Progenitor cell of endocrine pancreas (in vitro differentiated cells): ENCODE results near the gene IL34. TPM values are rescaled to one million over a fixed set of nuclear protein-coding genes. Genes with fewer than 3 reads are reported as not detected.

ENCODE experiments used
- DNase-seq: peaks from one replicate; pipeline ENCODE4 v3.0.0; 2021; ENCODE audit warnings: low spot score; ENCODE audit not compliant: unreplicated experiment
- H3K27ac Mint-ChIP-seq: 2 replicates; pipeline ENCODE4 v1.8.0; 2021; ENCODE audit warnings: mild to moderate bottlenecking, moderate library complexity, mixed read lengths
- H3K27me3 Mint-ChIP-seq: 2 replicates; pipeline ENCODE4 v1.8.0; 2021; ENCODE audit warnings: mixed read lengths
- H3K36me3 Mint-ChIP-seq: 2 replicates; pipeline ENCODE4 v1.8.0; 2022; ENCODE audit warnings: mixed read lengths; ENCODE audit not compliant: insufficient read depth
- H3K4me1 Mint-ChIP-seq: 2 replicates; pipeline ENCODE4 v1.8.0; 2021; ENCODE audit warnings: low read depth, mixed read lengths
- H3K4me3 Mint-ChIP-seq: 2 replicates; pipeline ENCODE4 v1.8.0; 2021; ENCODE audit warnings: low read depth, mild to moderate bottlenecking, moderate library complexity, mixed read lengths
- H3K9me3 Mint-ChIP-seq: 2 replicates; pipeline ENCODE4 v1.8.0; 2021; ENCODE audit warnings: low read depth, mixed read lengths
- total RNA-seq: library from RNA; stranded (reverse); gene quantifications from 2 replicates; pipeline ENCODE4 v1.2.1, GENCODE V29; 2021
- TF ChIP-seq, protein P1 (sequence below): fragments of 200-600 bp; sonication (generic); IDR thresholded peaks from one replicate; pipeline ENCODE4 v1.5.0; 2021; ENCODE audit warnings: antibody characterized with exemption, mild to moderate bottlenecking; ENCODE audit not compliant: unreplicated experiment

Gene IL34
- total RNA-seq, 1 donor from 2014 or later: not detected

GRCh38 chr16:70644763-70645597, 1.4 kb upstream of the IL34 start:
- Mint-ChIP-seq H3K4me3 (no peak overlapping the region), H3K27ac (no peak overlapping the region), H3K4me1 (no peaks in the 10 kb centered on the region), H3K9me3 (no peaks in the 10 kb centered on the region), H3K27me3 (peaks cover 2% of the 10 kb centered on the region), H3K36me3 (no peaks in the 10 kb centered on the region)
- TF ChIP-seq, protein P1, sequence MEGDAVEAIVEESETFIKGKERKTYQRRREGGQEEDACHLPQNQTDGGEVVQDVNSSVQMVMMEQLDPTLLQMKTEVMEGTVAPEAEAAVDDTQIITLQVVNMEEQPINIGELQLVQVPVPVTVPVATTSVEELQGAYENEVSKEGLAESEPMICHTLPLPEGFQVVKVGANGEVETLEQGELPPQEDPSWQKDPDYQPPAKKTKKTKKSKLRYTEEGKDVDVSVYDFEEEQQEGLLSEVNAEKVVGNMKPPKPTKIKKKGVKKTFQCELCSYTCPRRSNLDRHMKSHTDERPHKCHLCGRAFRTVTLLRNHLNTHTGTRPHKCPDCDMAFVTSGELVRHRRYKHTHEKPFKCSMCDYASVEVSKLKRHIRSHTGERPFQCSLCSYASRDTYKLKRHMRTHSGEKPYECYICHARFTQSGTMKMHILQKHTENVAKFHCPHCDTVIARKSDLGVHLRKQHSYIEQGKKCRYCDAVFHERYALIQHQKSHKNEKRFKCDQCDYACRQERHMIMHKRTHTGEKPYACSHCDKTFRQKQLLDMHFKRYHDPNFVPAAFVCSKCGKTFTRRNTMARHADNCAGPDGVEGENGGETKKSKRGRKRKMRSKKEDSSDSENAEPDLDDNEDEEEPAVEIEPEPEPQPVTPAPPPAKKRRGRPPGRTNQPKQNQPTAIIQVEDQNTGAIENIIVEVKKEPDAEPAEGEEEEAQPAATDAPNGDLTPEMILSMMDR: no peak
- no peak for DNase-seq

- TF ChIP-seq, protein P1: no peak
- no peaks in the 10 kb centered on the region for H3K4me1 Mint-ChIP-seq
- no peaks in the 10 kb centered on the region for H3K9me3 Mint-ChIP-seq
- no peak for DNase-seq
- no peak overlapping the region for H3K27ac Mint-ChIP-seq
- H3K36me3 Mint-ChIP-seq: no peaks in the 10 kb centered on the region
- H3K27me3 Mint-ChIP-seq: peaks cover 2% of the 10 kb centered on the region
- no peak overlapping the region for H3K4me3 Mint-ChIP-seq
Measured at GRCh38 chr16:70647441-70648359, 1.3 kb downstream of the IL34 start.

DNA sequence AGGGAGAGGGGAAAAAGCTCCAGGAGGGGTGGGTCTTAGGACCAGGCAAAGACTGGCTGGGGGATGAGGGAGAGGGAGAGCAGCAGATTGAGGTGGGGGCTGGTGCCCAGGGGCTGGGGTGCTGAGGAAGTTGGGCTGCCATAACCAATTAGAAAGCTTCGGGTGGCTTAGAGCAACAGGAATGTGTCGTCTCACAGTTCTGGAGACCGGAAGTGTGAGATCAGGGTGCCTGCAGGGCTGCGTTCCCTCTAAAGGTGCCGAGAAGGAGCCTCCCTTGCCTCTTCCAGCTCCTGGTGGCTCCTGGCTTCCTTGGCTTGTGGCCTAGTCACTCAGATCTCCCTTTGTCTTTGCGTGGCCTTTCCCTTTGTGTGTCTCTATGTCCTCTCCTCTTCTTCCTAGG, 2.2 kb downstream of the IL34 start:
- TF ChIP-seq, protein P1: no peak
- peaks cover 3% of the 10 kb centered on the region for H3K27me3 Mint-ChIP-seq
- no peaks in the 10 kb centered on the region for H3K9me3 Mint-ChIP-seq
- no peak overlapping the region for H3K4me3 Mint-ChIP-seq
- DNase-seq: no peak
- H3K27ac Mint-ChIP-seq: no peak overlapping the region
- H3K4me1 Mint-ChIP-seq: no peaks in the 10 kb centered on the region
- no peaks in the 10 kb centered on the region for H3K36me3 Mint-ChIP-seq

DNA sequence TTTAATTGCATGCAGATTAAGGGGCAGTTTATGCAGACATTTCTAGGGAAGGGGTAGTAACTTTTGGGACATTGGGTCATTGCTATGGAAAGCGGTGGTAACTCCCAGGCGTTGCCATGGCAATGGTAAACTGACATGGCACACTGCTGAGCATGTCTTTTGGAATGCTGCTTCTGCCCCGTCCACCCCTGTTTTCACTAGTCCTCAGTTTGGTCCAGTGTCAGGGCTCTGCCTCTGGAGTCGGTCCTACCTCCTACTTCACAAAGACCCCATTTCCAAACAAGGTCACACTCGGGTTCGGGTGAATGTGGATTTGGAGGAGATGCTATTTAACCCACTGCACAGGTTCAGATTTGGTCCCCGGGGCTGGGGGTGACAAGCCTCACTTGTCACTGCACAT, 2.9 kb downstream of the IL34 start:
- peaks cover 7% of the 10 kb centered on the region for H3K27me3 Mint-ChIP-seq
- no peaks in the 10 kb centered on the region for H3K9me3 Mint-ChIP-seq
- H3K4me1 Mint-ChIP-seq: peaks cover 1% of the 10 kb centered on the region
- no peak overlapping the region for H3K4me3 Mint-ChIP-seq
- no peak overlapping the region for H3K27ac Mint-ChIP-seq
- TF ChIP-seq, protein P1: no peak
- DNase-seq: no peak
- no peaks in the 10 kb centered on the region for H3K36me3 Mint-ChIP-seq

GRCh38 chr16:70650216-70650615, 3.9 kb downstream of the IL34 start:
- peaks cover 5% of the 10 kb centered on the region for H3K27me3 Mint-ChIP-seq
- TF ChIP-seq, protein P1: no peak
- no peaks in the 10 kb centered on the region for H3K9me3 Mint-ChIP-seq
- H3K4me1 Mint-ChIP-seq: peaks cover 1% of the 10 kb centered on the region
- H3K4me3 Mint-ChIP-seq: no peak overlapping the region
- no peaks in the 10 kb centered on the region for H3K36me3 Mint-ChIP-seq
- no peak for DNase-seq
- no peak overlapping the region for H3K27ac Mint-ChIP-seq
